Endothelial cell of umbilical vein (primary cell): ENCODE measurements around the gene SKI.

Experiments
- EZH2 ChIP-seq: IDR thresholded peaks from 2 replicates; pipeline ENCODE4 v1.6.1; 2012; ENCODE audit warnings: borderline replicate concordance, low read depth, mild to moderate bottlenecking, moderate library complexity, low read length, inconsistent platforms; ENCODE audit not compliant: severe bottlenecking
- JUN ChIP-seq: IDR thresholded peaks from 2 replicates; pipeline ENCODE4 v1.6.1; 2011; ENCODE audit warnings: borderline replicate concordance, low read depth; ENCODE audit not compliant: insufficient read length, insufficient read depth
- MAX ChIP-seq: IDR thresholded peaks from 2 replicates; pipeline ENCODE4 v1.6.1; 2011; ENCODE audit not compliant: insufficient read depth, insufficient read length
- MYC ChIP-seq: IDR thresholded peaks from one replicate; pipeline ENCODE4 v1.6.1; 2011; ENCODE audit warnings: mild to moderate bottlenecking, low read depth, low read length
- POLR2A ChIP-seq: IDR thresholded peaks from 2 replicates; pipeline ENCODE4 v1.6.1; 2012; ENCODE audit warnings: low read depth, mild to moderate bottlenecking, control low read depth, low read length
- POLR2AphosphoS5 ChIP-seq: IDR thresholded peaks from 2 replicates; pipeline ENCODE4 v1.6.1; 2012; ENCODE audit warnings: low read depth, mild to moderate bottlenecking, control low read depth, low read length, moderate library complexity; ENCODE audit not compliant: insufficient read depth
- TF ChIP-seq, protein P1 (sequence below), 2 donors: IDR thresholded peaks; 1 replicate in 1 of 2; 2 replicates in 1 of 2; pipeline ENCODE4 v1.5.1; 2011; ENCODE audit warnings: low read length in 2 of 2, mild to moderate bottlenecking in 2 of 2, moderate library complexity in 2 of 2, control low read depth in 1 of 2, inconsistent platforms in 1 of 2, low read depth in 1 of 2; ENCODE audit not compliant: insufficient read depth in 1 of 2; ENCODE audit errors: extremely low read depth in 1 of 2

GRCh38 chr1:2257245-2257627 is 29.1 kb downstream of the SKI start:
- TF ChIP-seq EZH2 (no peak), MAX (no peak), POLR2A (no peak), POLR2AphosphoS5 (no peak), JUN (no peak), MYC (no peak)
- TF ChIP-seq, protein P1, sequence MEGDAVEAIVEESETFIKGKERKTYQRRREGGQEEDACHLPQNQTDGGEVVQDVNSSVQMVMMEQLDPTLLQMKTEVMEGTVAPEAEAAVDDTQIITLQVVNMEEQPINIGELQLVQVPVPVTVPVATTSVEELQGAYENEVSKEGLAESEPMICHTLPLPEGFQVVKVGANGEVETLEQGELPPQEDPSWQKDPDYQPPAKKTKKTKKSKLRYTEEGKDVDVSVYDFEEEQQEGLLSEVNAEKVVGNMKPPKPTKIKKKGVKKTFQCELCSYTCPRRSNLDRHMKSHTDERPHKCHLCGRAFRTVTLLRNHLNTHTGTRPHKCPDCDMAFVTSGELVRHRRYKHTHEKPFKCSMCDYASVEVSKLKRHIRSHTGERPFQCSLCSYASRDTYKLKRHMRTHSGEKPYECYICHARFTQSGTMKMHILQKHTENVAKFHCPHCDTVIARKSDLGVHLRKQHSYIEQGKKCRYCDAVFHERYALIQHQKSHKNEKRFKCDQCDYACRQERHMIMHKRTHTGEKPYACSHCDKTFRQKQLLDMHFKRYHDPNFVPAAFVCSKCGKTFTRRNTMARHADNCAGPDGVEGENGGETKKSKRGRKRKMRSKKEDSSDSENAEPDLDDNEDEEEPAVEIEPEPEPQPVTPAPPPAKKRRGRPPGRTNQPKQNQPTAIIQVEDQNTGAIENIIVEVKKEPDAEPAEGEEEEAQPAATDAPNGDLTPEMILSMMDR (IDR thresholded peaks at IDR 0.05; ENCODE audit: extremely low read depth in 1 of 2, insufficient read depth in 1 of 2, low read depth in 1 of 2, low read length in 2 of 2), result no peak
